GM21737 (cell line): Measurements from ENCODE around the gene SPATA46.
"Not testable (repeated sequence)": the region's sequence is repeated elsewhere in the genome, so short reads cannot be mapped to it uniquely, and the experiment has no call there.

ENCODE experiments used
- ATAC-seq: cut with Tn5 transposase; IDR thresholded peaks from one replicate; pipeline ENCODE4 v1.9.1; 2021; ENCODE audit warnings: mild to moderate bottlenecking, moderate library complexity; ENCODE audit not compliant: unreplicated experiment

SPATA46 gene

GRCh38 chr1:162358928-162359327 lies 17.7 kb downstream of the SPATA46 start:
- no peak for ATAC-seq

DNA sequence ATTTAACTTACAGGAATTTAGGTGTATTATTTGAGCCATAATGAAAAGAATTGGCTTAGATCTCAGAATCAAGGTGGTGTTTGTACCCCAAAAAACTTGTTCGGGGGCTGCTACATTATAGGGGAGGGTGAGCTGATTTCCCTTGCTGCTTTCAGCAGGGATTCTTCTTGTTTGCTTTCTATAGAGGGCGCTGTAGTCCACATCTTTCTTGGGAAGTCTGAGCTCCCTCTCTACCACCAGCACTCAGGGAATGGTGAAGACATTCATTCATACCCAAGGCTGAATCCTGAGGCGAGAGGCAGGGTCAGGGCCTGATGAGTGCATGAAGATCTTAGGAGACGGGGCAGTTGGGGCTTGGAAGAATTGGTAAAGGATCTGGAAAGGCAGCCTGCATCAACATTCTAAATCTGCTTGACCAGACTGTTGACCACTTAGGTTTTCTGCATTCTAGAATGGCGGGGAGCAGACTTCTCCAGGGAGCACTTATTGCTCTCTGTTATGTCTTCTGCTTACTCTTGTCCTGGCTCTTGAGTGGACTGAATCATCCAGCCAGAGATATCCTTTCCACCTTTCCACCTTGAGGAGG lies 18.9 kb downstream of the SPATA46 start:
- ATAC-seq, result no peak

GRCh38 chr1:162353702-162354101 lies 23.0 kb downstream of the SPATA46 start:
- ATAC-seq, result no peak

DNA sequence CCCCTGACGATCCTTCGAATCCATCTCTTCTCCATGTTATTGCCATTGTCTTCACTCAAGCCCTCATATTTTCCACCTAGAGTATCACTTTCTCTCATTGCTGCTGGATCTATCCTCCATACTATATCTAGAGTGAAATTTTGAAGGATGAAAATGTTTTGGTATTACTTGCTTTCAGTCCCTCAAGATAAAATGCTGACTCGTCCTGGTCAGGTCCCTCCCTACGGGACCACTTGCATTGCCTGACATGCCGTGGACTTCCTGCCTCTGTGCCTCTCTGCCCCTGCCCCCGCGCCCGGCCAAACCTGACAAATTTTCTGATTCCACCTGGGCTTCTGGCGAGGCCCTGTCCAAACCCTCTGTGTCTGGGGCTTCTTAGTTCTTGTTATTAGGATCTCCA lies 23.6 kb downstream of the SPATA46 start:
- ATAC-seq, result no peak

GRCh38 chr1:162351874-162352273 lies 24.8 kb downstream of the SPATA46 start:
- ATAC-seq, result not testable (repeated sequence)

- no peak for ATAC-seq
Observed at GRCh38 chr1:162351246-162351842, 25.3 kb downstream of the SPATA46 start.

- no peak for ATAC-seq
Observed at GRCh38 chr1:162349635-162350330, 26.9 kb downstream of the SPATA46 start.

DNA sequence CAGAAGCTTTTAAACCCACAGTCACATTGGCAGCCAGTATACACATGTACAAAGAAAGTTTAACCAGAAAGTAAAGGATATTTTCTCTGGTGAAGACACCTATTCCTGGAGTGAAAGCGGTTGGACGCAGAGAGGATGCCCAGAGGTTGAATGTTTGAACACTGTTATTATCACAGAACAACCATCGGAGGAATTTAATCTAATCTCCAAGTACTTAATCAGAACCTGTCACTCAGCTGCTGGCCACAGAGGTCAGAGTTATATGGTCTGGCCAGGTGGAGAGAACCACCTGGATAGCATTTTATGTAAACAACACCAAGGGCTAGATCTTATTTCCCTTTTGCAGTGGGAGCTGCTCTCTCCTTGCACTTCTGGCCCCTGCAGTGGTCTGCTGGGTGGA lies 29.4 kb downstream of the SPATA46 start:
- ATAC-seq, result no peak

- no peak for ATAC-seq
Observed at GRCh38 chr1:162343470-162343869, 33.2 kb downstream of the SPATA46 start.

DNA sequence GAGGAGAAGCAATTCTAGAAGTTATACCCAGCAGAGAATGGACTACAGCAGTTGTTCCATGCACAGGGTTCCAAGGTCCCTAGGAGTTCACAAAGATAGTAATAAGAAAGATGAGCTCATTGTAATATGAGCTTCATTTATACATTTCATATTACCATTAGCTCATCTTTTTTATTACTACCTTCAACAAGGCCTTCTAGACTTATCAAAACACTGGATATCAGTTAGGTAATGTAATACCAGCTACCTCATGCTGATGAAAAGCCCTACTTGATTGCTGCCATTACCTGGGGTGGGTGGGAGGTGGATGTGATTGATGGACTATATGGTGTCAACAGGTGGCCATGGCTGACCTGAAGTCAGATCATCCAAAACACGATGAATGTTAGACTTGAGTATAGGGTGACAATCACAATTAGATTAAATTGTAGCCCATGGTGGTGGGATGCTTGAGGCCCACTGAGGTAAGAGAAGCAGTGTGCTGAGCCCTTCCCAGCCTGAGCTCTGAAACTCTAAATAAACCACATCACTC lies 34.1 kb downstream of the SPATA46 start:
- no peak for ATAC-seq

GRCh38 chr1:162336621-162337285 lies 39.9 kb downstream of the SPATA46 start:
- no peak for ATAC-seq

DNA sequence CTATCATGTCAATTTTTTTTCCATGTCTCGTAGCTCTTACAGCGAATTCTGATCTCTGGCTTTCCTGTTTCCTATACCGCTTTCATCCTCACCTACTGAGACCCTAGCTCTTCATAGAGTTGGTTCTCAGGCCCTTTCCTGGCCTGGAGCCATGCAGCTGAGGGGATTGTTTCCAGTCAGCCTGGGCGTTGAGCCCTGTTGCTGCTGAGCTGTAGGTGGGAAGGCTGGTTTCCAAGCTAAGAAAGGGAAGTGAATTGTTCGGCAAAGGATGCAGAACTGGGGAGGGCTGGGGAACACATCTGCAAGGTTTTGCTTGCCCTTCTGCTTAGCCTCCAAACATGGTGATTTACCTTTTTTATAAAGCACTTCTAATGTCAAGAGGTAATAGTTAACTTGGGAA lies 41.5 kb downstream of the SPATA46 start:
- ATAC-seq, result no peak

GRCh38 chr1:162333991-162334390 lies 42.7 kb downstream of the SPATA46 start:
- no peak for ATAC-seq

GRCh38 chr1:162329826-162330225 lies 46.8 kb downstream of the SPATA46 start:
- ATAC-seq, result no peak

DNA sequence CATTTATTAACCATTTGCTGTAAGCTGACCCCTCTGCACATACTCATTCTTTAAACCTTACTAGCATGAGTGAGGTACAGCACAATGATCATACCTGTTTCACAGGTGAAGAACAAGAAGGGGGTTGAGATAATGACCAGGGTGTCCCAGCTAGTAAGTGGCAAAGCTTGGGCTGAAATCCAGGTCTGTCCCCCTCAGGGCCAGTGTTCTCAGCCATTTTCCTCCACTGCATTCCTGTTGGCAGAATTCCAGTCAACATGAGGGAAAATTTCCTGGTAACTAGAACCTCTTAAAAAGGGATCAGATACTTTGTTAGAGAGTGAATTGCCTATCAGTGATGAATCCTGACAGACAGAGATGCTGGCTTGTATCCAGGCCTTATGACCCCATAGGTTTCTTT lies 48.1 kb downstream of the SPATA46 start:
- no peak for ATAC-seq

DNA sequence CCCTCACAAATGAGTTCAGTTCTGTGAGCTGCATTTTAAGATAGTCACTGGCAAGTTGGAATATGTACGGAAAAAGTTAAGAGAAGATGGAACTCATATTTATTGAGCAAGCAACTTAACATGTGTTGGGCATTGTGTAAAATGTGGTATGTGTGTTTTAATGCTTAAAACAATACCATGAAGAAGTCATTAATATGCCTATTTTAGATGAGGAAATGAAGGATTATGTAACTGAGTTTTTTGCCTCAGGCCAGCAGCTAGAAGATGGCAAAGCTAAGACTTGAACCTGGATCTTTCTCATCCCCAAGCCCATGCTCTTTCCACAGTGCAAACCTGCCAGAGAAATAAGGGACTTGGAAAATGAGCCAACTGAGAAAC lies 48.9 kb downstream of the SPATA46 start:
- ATAC-seq, result no peak

DNA sequence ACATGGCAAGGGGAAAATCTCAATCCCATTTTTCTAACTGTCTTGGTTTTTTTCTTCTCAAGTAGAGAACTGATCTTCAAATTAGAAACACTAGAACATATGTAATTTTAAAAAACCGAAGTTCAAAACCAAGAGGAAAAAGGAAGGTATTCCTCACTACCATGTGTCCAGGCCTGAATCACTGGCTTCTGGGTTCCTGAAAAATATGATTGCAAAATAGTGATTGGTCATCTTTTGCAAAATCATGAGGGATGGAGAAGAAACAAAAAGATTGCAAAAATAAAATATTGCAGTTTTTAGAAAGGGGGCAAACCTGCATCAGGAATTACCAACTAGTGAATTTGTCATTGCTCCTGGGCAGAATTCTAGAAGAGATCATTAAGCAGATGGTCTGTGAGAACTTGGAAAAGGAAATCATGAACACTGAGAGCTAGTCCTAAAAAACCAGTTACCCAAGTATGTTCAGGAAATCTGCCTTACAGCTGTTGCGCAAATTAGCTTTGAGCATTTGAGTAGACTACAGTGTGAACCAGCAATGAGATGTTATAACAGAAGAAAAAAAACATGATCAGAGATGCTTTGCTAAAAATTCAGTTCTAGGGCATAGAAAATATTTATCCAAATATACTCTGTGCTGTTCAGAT lies 49.4 kb downstream of the SPATA46 start:
- ATAC-seq, result no peak

GRCh38 chr1:162326559-162326958 lies 50.1 kb downstream of the SPATA46 start:
- ATAC-seq, result no peak

GRCh38 chr1:162324396-162324795 lies 52.3 kb downstream of the SPATA46 start:
- no peak for ATAC-seq
